GM18498 (cell line): ENCODE results near the gene GABRG3.
A peak's percentile ranks its signal among the peaks of the same experiment; 100 is the strongest.
"Not testable (repeated sequence)": the region's sequence is repeated elsewhere in the genome, so short reads cannot be mapped to it uniquely, and the experiment has no call there.

Experiments used
- ATAC-seq: cut with Tn5 transposase; IDR thresholded peaks from one replicate; pipeline ENCODE4 v1.9.1; 2021; ENCODE audit warnings: mild to moderate bottlenecking, moderate library complexity; ENCODE audit not compliant: unreplicated experiment

GABRG3 gene

DNA sequence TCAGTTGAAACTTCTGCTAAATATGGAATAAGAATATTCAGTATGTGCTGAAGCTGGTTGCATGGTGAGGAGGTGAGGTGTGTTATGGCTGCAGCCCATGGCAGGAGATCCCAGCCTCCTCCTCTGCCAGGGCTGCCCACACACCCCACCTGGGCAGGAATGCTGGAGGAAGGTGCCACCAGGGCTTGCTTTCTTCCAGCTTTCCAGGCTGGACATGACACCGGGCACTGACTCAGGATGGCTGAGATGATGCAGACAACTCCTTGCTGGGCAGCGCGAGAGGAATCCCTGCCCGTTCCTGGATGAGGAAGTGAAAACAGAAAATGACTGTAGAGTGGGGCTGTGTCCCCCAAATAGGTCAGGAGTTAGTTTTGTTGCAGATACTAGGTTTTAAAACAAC is 14.1 kb downstream of the GABRG3 start:
- ATAC-seq, result no peak

DNA sequence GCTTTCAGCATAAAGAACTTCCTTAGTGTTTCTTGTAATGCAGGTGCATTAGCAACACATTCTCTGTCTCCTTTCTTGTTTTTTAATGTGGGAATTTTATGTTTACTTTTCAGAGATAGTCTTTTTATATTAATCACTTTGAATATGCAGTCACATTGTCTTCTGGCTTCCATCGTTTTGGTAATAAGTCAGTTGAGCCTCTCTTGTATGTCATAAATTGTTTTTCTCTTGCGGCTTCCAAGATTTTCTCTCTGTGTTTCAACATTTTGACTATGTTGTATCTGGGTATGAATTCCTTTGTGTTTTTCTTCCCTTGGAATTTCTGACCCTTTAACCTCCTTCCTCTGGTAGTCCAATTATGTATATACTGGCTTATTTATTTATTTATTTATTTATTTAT is 25.3 kb downstream of the GABRG3 start:
- no peak for ATAC-seq

- ATAC-seq, result not testable (repeated sequence)
Measured at GRCh38 chr15:27003003-27003402, 32.0 kb downstream of the GABRG3 start.

- not testable (repeated sequence) for ATAC-seq
Measured at GRCh38 chr15:27004226-27004625, 33.2 kb downstream of the GABRG3 start.

DNA sequence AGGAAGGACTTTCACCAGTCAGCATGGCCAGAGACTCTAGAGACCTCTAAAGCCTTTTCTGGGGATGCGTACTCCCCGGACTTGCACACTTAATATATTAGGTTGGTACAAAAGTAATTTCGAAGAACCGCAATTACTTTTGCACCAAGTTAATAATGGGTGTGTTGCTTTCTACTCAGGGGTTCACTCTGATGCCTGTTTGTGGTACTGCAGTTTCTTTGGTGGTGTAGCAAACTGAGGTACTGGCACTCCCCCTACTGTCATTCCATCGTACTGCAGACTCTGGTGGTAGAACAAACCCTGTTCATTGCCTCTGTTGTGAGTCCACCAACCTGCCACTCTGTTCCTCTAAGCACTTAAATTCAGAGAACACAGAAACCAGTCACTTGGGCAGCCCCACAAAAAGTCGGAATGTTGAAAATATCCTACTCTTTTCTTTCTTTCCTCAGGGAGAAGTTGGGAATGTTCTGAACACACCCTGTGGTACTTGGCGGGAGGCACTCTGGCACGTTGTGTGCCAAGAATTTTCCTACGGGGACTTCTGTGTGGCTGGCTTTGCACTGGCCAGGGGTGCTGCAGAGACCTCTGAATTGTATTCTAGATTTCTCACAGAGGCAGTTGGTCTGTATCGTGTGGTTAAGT is 46.3 kb downstream of the GABRG3 start:
- peak; percentile 59 for ATAC-seq

GRCh38 chr15:27019687-27020086 is 48.7 kb downstream of the GABRG3 start:
- no peak for ATAC-seq

- no peak for ATAC-seq
Measured at GRCh38 chr15:27025481-27025966, 54.5 kb downstream of the GABRG3 start.

GRCh38 chr15:27027229-27027628 is 56.2 kb downstream of the GABRG3 start:
- ATAC-seq, result no peak

DNA sequence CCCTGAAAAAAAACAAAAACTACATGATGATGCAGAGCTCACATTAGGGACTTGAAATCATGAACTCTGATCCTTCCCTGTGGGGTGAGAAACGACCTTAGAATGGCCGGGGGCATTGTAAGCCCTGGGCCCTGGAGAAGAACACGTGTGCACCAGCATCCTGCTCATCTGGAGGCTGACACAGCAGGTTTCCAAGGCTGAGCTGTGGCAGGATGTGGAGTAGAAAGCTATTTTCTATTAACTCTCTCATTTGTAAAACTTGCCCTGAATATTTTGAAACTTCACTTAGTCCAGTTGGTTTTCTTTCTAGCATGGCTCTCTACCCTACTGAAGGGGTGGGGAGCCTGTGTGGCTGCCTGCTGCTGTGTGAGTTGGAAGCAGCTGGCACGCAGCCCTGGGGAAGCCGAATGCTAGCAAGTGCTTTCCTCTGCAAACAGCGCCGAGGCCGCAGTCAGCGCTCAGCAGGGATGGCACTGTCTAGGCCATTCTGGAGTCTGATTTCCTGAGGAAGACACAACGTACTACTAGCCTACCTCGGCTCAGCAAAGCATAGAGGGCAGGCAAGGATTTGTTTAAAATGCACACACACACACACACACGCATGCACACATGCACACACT is 58.0 kb downstream of the GABRG3 start:
- ATAC-seq, result no peak

- no peak for ATAC-seq
Measured at GRCh38 chr15:27036210-27036609, 65.2 kb downstream of the GABRG3 start.

DNA sequence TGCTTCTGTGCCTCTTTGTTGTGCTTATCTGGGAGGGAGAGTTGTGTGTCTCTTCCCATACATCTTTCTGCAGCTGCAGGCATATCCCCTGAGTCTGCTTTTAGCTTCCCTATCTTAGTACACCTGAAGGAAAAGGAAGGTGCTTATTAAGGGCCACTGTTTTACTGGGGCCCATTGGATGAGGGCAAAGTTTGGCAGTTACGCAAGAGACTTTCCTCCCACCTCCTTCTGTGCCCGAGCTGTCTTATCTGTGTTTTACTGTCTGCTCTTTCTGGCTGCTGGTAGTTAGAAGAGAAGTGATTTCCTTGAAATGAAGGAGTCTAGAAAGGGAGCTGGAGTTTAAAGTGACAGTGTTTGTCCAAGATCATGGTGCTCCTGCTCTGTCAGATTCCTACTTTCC is 66.5 kb downstream of the GABRG3 start:
- ATAC-seq, result no peak

GRCh38 chr15:27039152-27039551 is 68.2 kb downstream of the GABRG3 start:
- no peak for ATAC-seq

DNA sequence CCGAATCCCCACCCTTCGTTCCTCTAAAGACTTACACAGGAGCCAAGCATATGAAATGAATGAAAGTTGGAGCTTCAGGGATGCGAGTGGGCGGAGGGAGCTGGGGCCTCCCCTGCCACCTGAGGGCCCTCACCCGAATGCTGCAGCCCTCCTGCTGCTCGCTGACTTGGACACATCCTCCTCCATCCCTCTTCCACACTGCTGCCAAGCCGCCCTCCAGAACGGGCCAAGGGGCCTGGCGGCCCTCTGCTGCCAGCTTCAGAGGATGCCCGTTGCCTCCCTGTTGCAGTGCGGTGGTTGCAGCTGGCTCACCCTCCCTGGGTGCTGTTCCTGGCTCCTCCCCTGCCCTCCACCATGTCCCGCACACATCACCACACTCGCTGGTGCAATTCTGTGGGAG is 71.2 kb downstream of the GABRG3 start:
- ATAC-seq, result no peak

- no peak for ATAC-seq
Measured at GRCh38 chr15:27042646-27043045, 71.7 kb downstream of the GABRG3 start.

DNA sequence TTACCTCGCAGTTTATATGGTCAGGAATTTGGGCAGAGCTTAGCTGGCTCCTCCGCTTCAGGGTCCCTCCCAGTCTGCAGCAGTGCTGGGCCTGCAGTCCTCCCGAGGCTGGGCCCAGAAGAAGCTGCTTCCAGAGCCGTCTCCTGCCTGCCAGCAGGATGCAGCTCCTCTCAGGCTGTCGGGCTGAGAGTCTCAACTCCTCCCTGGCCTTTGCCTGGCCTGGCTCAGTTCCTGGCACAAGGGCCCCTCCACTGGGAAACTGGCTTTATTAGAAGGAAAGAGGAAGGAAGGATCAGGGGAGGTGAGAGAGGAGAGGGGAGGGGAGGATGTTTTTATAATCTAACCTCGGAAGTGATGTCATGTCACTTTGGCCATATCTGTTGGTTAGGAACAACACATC is 72.8 kb downstream of the GABRG3 start:
- ATAC-seq, result no peak

- ATAC-seq, result no peak
Measured at GRCh38 chr15:27045796-27046195, 74.8 kb downstream of the GABRG3 start.

DNA sequence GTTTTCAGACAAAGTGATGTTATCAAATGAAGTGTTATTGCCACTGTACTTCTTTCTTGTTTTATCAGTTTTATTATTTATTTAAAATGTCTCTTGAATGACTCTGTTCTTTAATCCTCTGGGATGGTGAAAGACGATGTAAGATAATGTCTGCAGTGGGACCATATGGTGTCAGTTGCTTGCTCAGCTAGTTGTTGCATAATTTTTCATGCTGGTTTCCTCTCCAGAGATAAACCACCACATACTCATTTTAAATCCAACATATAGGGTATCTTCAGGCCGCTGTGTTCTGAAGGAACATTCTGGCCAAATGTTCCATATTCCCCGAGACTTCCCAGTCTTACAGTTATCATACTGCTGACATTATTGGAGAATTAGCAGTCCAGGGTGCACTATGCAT is 75.9 kb downstream of the GABRG3 start:
- no peak for ATAC-seq

DNA sequence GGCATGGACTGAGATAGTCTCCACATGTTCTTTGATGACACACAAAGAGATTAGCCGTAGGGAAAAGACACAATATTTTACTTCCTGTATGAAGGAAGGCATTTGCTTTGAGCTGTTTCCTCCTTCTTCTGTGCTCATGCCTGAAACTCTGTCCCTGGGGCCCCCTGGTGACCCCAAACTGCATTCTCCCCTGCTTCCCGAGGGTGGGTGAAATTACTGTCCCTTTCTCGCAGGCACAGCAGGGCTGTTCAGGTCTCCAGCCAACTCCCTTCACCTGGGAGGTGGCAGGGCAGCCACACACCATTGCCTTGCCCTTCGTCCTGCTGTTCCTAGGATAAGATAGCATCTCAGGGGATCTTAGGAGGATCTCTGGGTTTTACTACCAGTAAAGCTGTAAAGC is 79.2 kb downstream of the GABRG3 start:
- no peak for ATAC-seq

DNA sequence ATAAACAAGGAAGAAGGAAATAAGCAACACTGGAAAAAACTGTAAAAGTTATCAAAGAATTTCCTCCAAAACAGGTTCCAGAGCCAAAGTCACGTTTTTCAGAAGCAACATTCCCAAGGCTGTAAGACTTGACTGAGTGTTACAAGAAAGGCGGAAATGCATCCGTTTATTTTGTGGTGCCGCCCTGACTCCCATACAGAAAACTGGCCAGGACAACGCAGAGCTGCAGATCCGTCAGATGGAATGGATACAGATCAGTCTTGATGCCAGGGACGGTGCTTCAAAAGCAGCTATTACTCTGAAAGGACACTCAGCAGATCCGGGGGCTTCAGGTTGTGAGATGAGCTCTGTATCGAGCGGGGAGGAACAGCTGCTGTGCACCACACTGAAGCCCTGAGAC is 83.4 kb downstream of the GABRG3 start:
- ATAC-seq, result no peak

GRCh38 chr15:27057904-27058645 is 87.1 kb downstream of the GABRG3 start:
- no peak for ATAC-seq

DNA sequence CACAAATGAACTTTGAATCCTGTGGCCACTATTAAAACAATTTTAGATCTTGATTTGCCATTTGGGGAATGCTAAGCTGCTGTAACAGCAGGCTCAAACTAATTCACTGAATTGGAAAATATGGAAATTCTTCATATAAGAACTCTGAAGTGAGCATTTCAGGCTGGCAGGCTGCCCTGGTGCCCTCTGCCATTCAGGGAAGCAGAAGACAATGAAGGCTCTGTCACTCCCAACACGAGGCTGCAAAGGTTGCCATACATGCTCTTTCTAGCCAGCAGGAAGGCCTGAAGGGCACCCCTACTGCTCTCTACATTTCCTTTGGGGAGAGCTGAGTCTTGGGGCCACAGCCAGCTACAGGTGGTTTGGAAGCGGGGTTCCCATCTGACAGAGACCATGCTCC is 88.0 kb downstream of the GABRG3 start:
- ATAC-seq, result no peak

DNA sequence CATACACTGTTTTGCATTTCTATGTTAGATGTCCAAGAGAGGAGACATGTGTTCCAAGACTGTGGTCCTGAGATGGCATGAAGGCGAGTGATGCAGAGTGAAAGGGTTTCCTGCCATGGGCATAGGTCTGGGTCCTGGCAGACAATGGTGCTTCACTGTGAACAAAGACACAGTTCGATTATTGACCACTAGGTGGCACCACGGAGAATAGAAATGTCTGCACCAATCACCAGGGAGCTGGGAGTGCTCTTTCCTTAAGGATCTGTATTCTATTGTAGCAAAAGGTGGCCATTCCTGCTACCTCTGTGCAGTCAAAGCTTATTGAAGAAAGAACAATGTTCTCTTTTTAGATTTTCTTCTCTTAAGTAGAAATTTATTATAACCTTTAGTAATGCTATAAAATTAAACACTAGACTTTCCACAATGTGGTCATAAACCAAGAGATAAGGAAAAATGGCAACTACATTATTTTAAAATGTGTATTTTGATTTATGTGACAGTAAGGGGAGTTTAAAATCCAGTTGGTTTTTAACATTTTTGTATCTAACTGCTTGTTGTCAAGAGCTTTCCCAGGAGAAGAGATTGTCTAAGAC is 88.7 kb downstream of the GABRG3 start:
- ATAC-seq, result no peak
